Adipose tissue (tissue), 3 donors: Measurements from ENCODE around the gene KIR2DL3. TPM values are rescaled to one million over a fixed set of nuclear protein-coding genes. Genes with fewer than 3 reads are reported as not detected.
"Not testable (repeated sequence)": the region's sequence is repeated elsewhere in the genome, so short reads cannot be mapped to it uniquely, and the experiment has no call there.

Experiments
- H3K27ac ChIP-seq: one replicate; pipeline ENCODE4 v1.5.1; 2013; ENCODE audit warnings: low read depth, low read length
- WGBS, 3 donors: extraction: QIAGEN DNeasy Blood & Tissue Kit; methylation state at CpG; one replicate each; pipeline ENCODE4 v1.1.7; 2013; 5-methylcytosine and 5-hydroxymethylcytosine counted together
- polyA plus RNA-seq, 3 donors: library from polyadenylated mRNA; stranded (reverse); fragments of 200-250 nt; gene quantifications; one replicate each; pipeline ENCODE4 v1.2.3, GENCODE V29; 2013
- donor health status: healthy with polysubstance abuse.
- donor health status: Bipolar disorder and iron deficiency.
- donor health status: healthy.

Gene KIR2DL3
- polyA plus RNA-seq, 3 donors = 0.04 TPM; not detected in 2

- not testable (repeated sequence) for H3K27ac ChIP-seq
- 46 to 80% (median 60%) methylated on average over 7 of the region's 7 CpGs for WGBS, 3 donors
Observed at GRCh38 chr19:54778896-54779295, 40.6 kb downstream of the KIR2DL3 start.

GRCh38 chr19:54782916-54783315 lies 44.6 kb downstream of the KIR2DL3 start:
- H3K27ac ChIP-seq = not testable (repeated sequence)
- WGBS, 3 donors = 56 to 75% (median 73%) methylated on average over 4 of the region's 4 CpGs

GRCh38 chr19:54786091-54786723 lies 47.9 kb downstream of the KIR2DL3 start:
- not testable (repeated sequence) for H3K27ac ChIP-seq
- WGBS, 3 donors = 82 to 88% (median 87%) methylated on average over 23 to 24 of the region's 24 CpGs

- WGBS, 3 donors = 51 to 72% (median 59%) methylated on average over 6 of the region's 6 CpGs
- not testable (repeated sequence) for H3K27ac ChIP-seq
Observed at GRCh38 chr19:54788154-54788553, 49.8 kb downstream of the KIR2DL3 start.

GRCh38 chr19:54790711-54791110 lies 52.4 kb downstream of the KIR2DL3 start:
- H3K27ac ChIP-seq = no peak overlapping the region
- WGBS, 3 donors = 57 to 74% (median 71%) methylated on average over 5 of the region's 5 CpGs

- no peak overlapping the region for H3K27ac ChIP-seq
- 70 to 89% (median 78%) methylated on average over 6 of the region's 6 CpGs for WGBS, 3 donors
Observed at GRCh38 chr19:54791476-54791875, 53.2 kb downstream of the KIR2DL3 start.

- WGBS, 3 donors = 26 to 59% (median 27%) methylated on average over 8 of the region's 8 CpGs
Observed at GRCh38 chr19:54792814-54793213, 54.5 kb downstream of the KIR2DL3 start.

GRCh38 chr19:54795758-54796157 lies 57.4 kb downstream of the KIR2DL3 start:
- H3K27ac ChIP-seq = no peak overlapping the region
- 24 to 38% (median 27%) methylated on average over 1 of the region's 1 CpG for WGBS, 3 donors

More at GRCh38 chr19:54792814-54793213, 54.5 kb downstream of the KIR2DL3 start:
- H3K27ac ChIP-seq = no peak overlapping the region

Other genes with a start within 250 kb of the KIR2DL3 start
- gene LAIR2, start 235.7 kb upstream of the KIR2DL3 start, polyA plus RNA-seq = not detected
- 1 to 10 TPM in 2 of 3 donors, under 1 TPM in 1; 0.68 to 7.9 (median 6.6) TPM for gene LILRA2, start 164.7 kb upstream of the KIR2DL3 start, polyA plus RNA-seq
- gene LILRA1, start 144.9 kb upstream of the KIR2DL3 start, polyA plus RNA-seq = 1 to 10 TPM in 2 of 3 donors, under 1 TPM in 1; 0.31 to 2.1 (median 1.3) TPM
- 1 to 10 TPM; 1.3 to 6.1 (median 1.5) TPM for gene LILRB1, start 108.0 kb upstream of the KIR2DL3 start, polyA plus RNA-seq
- 1 to 10 TPM; 1.3 to 8.3 (median 5.8) TPM for gene LILRB4, start 75.5 kb upstream of the KIR2DL3 start, polyA plus RNA-seq
- gene KIR3DL3, start 14.1 kb upstream of the KIR2DL3 start, polyA plus RNA-seq = not detected
- not detected for gene KIR2DL1, start 31.3 kb downstream of the KIR2DL3 start, polyA plus RNA-seq
- gene KIR2DL4, start 65.1 kb downstream of the KIR2DL3 start, polyA plus RNA-seq = not detected
- not detected for gene KIR3DL1, start 78.0 kb downstream of the KIR2DL3 start, polyA plus RNA-seq
- gene KIR2DS4, start 94.2 kb downstream of the KIR2DL3 start, polyA plus RNA-seq = not detected
- under 1 TPM in 1 of 3 donors, not detected in 2; 0.06 TPM for gene KIR3DL2, start 111.9 kb downstream of the KIR2DL3 start, polyA plus RNA-seq
- gene FCAR, start 135.7 kb downstream of the KIR2DL3 start, polyA plus RNA-seq = 10 to 100 TPM in 1 of 3 donors, 1 to 10 TPM in 1, under 1 TPM in 1; 0.26 to 10.1 (median 7.5) TPM
- under 1 TPM in 2 of 3 donors, not detected in 1; 0.07 to 0.16 TPM for gene NCR1, start 167.6 kb downstream of the KIR2DL3 start, polyA plus RNA-seq
- not detected for gene NLRP7, start 209.0 kb downstream of the KIR2DL3 start, polyA plus RNA-seq
- gene NLRP2, start 227.9 kb downstream of the KIR2DL3 start, polyA plus RNA-seq = 1 to 10 TPM in 2 of 3 donors, not detected in 1; 1.4 to 2.4 TPM